Measurements from ENCODE around the gene ZBTB16.
A peak's percentile ranks its signal among the peaks of the same experiment; 100 is the strongest.

ZBTB16 gene, protein sequence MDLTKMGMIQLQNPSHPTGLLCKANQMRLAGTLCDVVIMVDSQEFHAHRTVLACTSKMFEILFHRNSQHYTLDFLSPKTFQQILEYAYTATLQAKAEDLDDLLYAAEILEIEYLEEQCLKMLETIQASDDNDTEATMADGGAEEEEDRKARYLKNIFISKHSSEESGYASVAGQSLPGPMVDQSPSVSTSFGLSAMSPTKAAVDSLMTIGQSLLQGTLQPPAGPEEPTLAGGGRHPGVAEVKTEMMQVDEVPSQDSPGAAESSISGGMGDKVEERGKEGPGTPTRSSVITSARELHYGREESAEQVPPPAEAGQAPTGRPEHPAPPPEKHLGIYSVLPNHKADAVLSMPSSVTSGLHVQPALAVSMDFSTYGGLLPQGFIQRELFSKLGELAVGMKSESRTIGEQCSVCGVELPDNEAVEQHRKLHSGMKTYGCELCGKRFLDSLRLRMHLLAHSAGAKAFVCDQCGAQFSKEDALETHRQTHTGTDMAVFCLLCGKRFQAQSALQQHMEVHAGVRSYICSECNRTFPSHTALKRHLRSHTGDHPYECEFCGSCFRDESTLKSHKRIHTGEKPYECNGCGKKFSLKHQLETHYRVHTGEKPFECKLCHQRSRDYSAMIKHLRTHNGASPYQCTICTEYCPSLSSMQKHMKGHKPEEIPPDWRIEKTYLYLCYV
- total RNA-seq, result 13.2 to 30.9 reads per million in 2 donors

- DNase-seq, result peak; percentile 52
Observed at GRCh38 chr11:114059278-114059983, at the start of gene ZBTB16. TSS of gene ZBTB16 (plus strand) at chr11:114059711. CDS start at chr11:114063301, 3,590 bp downstream.

- DNase-seq, result no peak
Observed at GRCh38 chr11:114010931-114011330, 48.6 kb upstream of the ZBTB16 start.

- DNase-seq, result no peak
Observed at GRCh38 chr11:114011443-114011842, 48.1 kb upstream of the ZBTB16 start.

GRCh38 chr11:114015117-114015516 lies 44.4 kb upstream of the ZBTB16 start:
- no peak for DNase-seq

GRCh38 chr11:114016986-114017385 lies 42.5 kb upstream of the ZBTB16 start:
- DNase-seq, result no peak

DNA sequence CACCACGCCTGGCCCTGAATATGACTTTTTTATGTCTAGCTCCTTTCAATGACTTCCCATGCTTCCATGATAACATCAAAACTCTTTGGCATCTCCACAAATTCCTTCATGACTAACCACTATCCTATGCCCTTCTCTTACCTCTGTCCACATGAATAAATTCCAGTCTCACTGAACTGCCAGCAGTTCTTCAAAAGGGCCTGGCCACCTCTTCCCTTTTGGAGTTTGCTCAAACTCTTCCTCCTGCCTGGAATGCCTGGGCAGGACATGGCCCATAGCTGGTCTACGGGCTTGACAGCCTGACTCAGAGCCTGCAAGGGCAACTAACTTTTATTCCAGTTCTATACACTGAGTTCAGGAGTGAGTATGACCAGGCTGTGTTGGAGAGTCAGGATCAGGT lies 41.8 kb upstream of the ZBTB16 start:
- no peak for DNase-seq

DNA sequence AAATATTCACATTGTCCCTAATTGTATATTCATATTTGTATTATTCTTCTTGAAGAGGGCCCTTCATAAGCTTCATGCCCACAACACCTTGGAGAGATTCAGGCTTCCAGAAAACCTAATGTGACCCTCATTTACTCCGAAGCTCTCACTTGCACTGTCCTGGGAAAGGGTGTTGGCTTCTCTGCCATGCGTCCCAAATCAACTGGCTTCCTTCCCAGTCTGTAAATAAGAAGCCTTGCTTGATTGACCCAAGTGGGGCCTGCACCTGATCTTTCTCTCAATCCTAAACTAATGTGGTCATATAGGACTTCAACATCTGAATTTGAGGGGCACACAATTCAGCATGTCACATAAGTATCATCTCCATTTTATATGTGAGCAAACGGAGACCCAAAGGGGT lies 40.5 kb upstream of the ZBTB16 start:
- no peak for DNase-seq

- DNase-seq, result no peak
Observed at GRCh38 chr11:114019574-114019973, 39.9 kb upstream of the ZBTB16 start.

DNA sequence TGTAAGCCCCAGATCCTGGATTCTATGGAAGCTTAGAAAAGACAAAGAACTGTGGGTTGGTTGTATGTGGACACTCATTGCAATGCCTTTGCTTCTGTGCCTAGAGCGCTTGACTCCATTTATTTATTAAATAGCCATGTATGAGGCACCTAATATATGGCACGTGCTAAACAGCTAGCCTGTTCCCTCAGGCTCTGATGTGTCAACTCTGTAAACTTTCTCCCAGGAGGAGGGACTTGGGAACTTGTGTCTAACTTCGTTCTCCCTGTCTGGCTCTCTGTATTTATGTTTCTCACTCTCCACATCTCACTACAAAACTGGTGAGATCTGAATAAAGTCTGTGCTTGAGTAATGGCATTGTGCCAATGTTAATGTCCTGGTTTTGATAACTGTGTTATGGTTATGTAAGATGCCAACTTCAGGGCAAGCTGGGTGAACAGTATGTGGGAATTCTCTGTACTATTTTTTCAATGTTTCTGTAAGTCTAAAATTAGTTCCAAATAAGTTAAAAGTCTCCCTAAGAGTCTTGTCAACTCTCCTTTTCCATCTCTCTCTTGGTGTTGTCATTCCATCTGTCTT lies 34.1 kb upstream of the ZBTB16 start:
- no peak for DNase-seq

- peak; percentile 10 for DNase-seq
Observed at GRCh38 chr11:114026355-114026754, 33.2 kb upstream of the ZBTB16 start.

GRCh38 chr11:114027391-114027790 lies 32.1 kb upstream of the ZBTB16 start:
- DNase-seq, result no peak

DNA sequence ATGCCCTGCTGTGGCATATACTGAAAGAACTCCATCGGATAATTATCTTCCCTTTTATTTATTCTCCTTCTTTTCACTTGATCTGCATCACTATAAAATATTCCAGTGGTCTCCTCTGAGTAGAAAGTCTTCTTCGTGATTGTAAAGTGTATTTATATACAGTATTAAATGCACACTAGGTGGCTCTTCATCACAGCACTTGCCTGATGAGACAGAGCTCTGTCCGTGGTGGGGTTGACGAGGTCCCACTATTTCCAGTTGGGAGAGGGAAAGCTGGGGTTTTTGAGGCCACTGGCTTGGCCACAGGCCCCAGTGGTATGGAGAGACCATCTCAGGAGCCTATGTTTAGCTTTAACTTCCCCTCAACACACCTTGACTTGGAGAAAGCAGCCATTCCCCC lies 31.6 kb upstream of the ZBTB16 start:
- DNase-seq, result no peak

DNA sequence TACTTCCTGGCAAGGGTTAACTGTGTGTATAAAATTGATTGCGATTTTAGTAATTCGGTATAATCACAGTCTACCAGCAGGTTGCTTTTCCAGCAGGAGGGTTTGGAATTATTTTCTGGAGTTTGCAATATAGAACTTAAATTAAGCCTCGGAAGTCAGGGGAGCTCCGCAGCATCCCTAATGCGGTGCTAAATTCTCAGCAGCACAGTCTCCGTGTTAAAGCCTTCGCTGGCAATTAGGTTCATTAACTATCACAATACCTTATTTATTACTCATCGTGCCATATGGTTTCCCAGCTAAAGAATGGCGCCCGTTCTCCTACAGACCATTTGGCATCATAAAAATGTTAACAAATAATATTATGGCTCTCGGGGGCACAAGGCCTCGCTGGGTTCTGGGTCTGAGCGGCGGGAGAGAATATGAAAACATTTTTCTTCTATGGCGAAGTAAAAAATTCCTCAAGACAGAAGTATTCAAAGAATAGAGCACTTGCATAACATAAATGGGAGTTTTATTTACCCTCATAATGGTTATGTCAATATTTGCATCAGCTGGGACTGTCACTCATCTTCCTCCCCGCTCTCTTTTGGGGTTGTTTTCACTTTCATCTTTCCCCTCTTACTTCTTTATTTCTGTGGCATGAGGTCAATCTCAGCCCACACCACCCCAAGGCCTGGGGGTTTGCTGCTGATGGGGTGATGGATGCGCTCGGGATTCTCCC lies 28.1 kb upstream of the ZBTB16 start:
- DNase-seq, result no peak

GRCh38 chr11:114031967-114032320 lies 27.6 kb upstream of the ZBTB16 start:
- no peak for DNase-seq

DNA sequence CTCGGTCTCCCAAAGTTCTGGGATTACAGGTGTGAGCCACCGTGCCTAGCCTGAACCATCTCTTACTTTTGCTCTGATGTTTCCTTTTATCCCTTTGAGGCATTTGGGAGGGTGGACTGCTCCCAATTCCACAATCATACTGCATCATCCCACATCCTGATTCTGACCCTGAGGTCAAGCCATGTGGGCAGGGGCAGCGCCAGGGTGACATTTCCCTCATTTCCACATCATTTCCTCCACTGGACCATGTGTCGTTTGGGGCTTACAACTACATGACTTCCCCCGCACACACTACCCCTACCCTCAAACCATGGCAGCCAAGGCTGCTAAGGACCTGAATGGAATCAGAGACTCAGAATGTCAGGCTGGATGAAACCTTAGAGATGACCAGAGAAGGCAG lies 26.4 kb upstream of the ZBTB16 start:
- no peak for DNase-seq

DNA sequence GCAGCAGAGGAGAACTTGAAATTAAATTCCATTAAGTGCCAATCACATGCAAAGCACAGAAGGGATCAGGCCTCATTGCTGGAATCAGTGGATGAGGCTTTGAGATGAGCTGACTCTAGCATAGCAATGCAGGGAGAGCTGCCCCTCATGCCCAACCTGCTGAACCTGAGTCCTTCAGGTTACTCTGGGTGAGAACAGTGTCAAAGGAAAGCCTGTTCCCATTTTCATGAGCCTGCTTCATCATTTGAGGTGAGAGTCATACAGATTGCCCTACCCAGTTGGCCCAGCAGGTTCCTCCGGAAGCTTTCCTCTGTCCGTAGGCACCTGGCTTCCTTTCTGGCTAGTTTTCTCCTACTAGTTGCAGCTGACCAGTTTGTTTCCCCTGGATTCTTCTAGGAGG lies 25.9 kb upstream of the ZBTB16 start:
- no peak for DNase-seq

GRCh38 chr11:114034956-114035355 lies 24.6 kb upstream of the ZBTB16 start:
- no peak for DNase-seq

- DNase-seq, result peak; percentile 33
Observed at GRCh38 chr11:114036147-114036811, 23.2 kb upstream of the ZBTB16 start.

DNA sequence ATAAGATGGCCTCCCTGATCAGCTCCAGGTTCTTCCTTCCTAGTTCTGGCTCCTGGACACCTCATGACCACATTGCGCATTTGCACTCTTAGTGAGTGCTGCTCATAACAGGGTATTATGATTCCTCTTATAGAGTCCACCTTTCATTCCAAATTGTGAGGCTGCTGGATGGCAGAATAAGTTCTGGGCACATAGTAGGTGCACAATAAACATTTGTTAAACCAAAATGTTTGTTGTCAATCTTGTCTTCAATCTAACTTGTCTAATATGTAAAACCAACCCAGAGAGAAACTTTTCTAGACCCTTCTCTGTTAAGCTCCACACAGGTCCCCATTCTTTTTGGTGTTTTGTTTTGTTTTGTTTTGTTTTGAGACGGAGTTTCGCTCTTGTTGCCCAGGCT lies 22.6 kb upstream of the ZBTB16 start:
- no peak for DNase-seq

DNA sequence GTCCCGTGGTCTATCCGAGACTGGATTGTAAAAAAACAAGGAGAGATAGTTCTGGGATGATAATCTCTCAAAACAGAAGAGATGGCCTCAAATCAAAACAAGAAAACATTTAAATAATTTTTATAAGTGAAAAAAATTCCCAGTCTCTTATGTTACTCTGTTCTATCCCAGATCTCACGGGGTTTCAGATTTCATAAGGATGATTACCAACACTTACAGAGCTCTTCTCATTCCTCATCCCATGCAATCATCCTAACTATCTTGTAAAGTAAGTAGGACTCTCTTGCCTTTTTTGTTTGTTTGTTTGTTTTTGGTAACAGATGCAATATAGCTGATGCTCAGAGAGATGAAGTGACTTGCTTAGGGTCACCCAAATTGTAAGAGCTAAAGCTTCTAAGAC lies 20.0 kb upstream of the ZBTB16 start:
- no peak for DNase-seq

DNA sequence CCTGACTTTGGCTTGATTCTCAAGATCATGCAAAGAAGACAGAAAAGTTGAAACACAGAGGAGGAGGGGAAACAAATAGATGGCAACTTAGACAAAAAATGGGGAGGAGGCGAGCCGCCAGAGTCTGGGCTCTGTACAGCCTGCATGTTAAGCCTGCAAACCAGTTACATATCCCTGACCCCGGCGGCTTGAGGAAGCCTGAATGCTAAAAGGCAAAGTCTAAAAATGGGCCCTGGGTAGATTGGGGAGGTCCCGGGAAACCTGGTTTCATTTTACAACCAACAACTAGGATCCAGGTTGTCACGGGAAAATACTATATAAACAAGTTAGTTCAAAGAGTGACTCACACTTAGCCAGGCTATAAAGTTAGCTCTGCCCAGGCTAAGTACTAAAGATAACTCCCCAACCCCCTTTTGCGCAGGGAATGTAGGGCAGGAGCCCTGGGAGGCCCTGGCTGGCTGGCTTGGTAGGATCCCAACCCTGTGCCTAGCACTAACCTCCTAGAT lies 18.8 kb upstream of the ZBTB16 start:
- DNase-seq, result no peak

GRCh38 chr11:114042234-114042633 lies 17.3 kb upstream of the ZBTB16 start:
- no peak for DNase-seq
